ENCODE results near the gene SYT2. TPM values are rescaled to one million over a fixed set of nuclear protein-coding genes. Genes with fewer than 3 reads are reported as not detected.

Gene SYT2
- total RNA-seq, 1 experiment from 2014 or later: 12.1 TPM

DNA sequence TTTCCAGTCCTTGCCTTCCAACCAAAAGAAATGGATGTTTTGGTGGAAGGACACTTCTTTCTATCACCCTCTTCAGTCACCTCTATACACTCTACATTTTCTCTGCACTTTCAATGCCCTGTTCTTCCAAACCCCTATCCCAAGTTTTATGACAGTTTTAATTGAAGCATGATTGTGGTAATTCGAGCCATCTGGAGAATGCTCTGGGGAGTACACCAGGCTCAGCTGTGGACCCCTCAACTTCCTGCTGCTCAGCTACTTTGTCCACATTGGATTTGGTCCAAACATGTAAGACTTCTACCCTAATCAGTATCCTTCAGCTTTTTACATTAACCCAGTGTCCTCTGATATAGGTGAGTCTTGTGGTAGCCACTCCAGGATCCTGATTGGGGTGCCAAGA is 129.6 kb downstream of the SYT2 start (continued):
- no peak for TF ChIP-seq IRF2 (CRISPR knock-in tag; IDR thresholded peaks at IDR 0.05; ENCODE audit: borderline replicate concordance, low read depth)
- TF ChIP-seq NR1H2 (CRISPR knock-in tag; IDR thresholded peaks at IDR 0.05): no peak

DNA sequence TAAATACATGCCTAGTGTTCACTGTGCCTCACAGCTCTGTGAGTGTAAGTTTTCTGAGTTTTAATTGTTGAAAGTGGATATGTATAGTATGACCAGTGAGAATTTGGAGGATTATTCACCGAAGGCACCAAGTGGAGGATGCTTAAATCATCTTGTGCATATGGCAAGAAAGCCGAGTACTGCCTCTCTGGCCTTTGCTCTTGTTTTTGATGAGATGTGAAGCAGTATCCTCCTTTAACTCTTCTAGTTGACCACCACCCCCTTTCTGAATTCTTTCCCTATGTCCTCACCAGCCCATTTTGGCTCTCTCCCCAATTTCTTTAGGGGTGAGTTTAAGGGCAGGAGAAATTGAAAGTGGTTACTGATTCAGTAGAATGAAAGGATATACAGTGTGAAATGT is 130.4 kb downstream of the SYT2 start:
- CTCF ChIA-PET: interaction anchor here (0.9 to 1.8 kb wide), 3 partner anchors 18 to 81 kb away, joined by 3 to 4 read pairs (median 3); no protein-coding TSS in a partner anchor
- Mint-ChIP-seq H3K4me3 (no peak overlapping the region), H3K27ac (no peak overlapping the region), H3K4me1 (peaks cover 37% of the 10 kb centered on the region), H3K27me3 (ENCODE audit: low read depth) (no peaks in the 10 kb centered on the region), H3K36me3 (no peaks in the 10 kb centered on the region; the same call in 1 of the 2 replicates), H3K9me3 (no peaks in the 10 kb centered on the region)
- no peak for ATAC-seq
- no peak for TF ChIP-seq EMX1 (CRISPR knock-in tag; IDR thresholded peaks at IDR 0.05)
- no peak for TF ChIP-seq NR1H2 (CRISPR knock-in tag; IDR thresholded peaks at IDR 0.05)
- no peak for TF ChIP-seq RORB (CRISPR knock-in tag; IDR thresholded peaks at IDR 0.05)
- TF ChIP-seq, protein P1, sequence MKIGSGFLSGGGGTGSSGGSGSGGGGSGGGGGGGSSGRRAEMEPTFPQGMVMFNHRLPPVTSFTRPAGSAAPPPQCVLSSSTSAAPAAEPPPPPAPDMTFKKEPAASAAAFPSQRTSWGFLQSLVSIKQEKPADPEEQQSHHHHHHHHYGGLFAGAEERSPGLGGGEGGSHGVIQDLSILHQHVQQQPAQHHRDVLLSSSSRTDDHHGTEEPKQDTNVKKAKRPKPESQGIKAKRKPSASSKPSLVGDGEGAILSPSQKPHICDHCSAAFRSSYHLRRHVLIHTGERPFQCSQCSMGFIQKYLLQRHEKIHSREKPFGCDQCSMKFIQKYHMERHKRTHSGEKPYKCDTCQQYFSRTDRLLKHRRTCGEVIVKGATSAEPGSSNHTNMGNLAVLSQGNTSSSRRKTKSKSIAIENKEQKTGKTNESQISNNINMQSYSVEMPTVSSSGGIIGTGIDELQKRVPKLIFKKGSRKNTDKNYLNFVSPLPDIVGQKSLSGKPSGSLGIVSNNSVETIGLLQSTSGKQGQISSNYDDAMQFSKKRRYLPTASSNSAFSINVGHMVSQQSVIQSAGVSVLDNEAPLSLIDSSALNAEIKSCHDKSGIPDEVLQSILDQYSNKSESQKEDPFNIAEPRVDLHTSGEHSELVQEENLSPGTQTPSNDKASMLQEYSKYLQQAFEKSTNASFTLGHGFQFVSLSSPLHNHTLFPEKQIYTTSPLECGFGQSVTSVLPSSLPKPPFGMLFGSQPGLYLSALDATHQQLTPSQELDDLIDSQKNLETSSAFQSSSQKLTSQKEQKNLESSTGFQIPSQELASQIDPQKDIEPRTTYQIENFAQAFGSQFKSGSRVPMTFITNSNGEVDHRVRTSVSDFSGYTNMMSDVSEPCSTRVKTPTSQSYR (CRISPR knock-in tag; IDR thresholded peaks at IDR 0.05): no peak
- TF ChIP-seq NFATC4 (CRISPR knock-in tag; IDR thresholded peaks at IDR 0.05): no peak
- no peak for TF ChIP-seq ZNF263 (CRISPR knock-in tag; IDR thresholded peaks at IDR 0.05; ENCODE audit: low read depth)
- TF ChIP-seq, protein P2, sequence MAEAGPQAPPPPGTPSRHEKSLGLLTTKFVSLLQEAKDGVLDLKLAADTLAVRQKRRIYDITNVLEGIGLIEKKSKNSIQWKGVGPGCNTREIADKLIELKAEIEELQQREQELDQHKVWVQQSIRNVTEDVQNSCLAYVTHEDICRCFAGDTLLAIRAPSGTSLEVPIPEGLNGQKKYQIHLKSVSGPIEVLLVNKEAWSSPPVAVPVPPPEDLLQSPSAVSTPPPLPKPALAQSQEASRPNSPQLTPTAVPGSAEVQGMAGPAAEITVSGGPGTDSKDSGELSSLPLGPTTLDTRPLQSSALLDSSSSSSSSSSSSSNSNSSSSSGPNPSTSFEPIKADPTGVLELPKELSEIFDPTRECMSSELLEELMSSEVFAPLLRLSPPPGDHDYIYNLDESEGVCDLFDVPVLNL (CRISPR knock-in tag; IDR thresholded peaks at IDR 0.05; ENCODE audit: borderline replicate concordance, low read depth): no peak
- no peak for TF ChIP-seq MYBL2 (CRISPR knock-in tag; IDR thresholded peaks at IDR 0.05)
- POLR2A ChIA-PET: no interaction called here
- DNase-seq (ENCODE audit: low spot score): no peak

DNA sequence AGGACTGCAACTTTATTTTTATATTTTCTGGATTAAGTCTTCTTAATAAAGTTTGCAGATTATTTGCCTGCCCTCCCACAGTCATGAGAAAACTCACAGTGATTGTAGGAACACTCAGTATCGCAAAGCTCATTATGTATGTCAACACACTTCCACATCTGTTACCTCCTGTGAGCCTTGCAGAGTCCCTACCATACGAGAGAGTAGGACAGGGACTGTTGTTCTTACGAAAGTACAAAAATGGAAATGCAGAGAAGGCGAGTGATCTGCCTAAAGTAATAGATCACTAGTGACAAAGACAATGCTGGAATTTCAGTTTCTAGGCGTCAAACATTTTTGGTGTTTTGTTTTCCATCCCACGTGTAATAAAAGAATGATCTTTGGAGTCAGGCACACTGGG is 131.7 kb downstream of the SYT2 start:
- POLR2A ChIA-PET: interaction anchor here (0.5 kb wide), 1 partner anchor 241 kb away, joined by 4 read pairs; no protein-coding TSS in a partner anchor
- ATAC-seq: peak; percentile 8; the same call in 1 of the 2 replicates
- TF ChIP-seq, protein P3, sequence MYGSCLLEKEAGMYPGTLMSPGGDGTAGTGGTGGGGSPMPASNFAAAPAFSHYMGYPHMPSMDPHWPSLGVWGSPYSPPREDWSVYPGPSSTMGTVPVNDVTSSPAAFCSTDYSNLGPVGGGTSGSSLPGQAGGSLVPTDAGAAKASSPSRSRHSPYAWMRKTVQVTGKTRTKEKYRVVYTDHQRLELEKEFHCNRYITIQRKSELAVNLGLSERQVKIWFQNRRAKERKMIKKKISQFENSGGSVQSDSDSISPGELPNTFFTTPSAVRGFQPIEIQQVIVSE (CRISPR knock-in tag; IDR thresholded peaks at IDR 0.05; ENCODE audit: borderline replicate concordance): no peak
- TF ChIP-seq, protein P4, sequence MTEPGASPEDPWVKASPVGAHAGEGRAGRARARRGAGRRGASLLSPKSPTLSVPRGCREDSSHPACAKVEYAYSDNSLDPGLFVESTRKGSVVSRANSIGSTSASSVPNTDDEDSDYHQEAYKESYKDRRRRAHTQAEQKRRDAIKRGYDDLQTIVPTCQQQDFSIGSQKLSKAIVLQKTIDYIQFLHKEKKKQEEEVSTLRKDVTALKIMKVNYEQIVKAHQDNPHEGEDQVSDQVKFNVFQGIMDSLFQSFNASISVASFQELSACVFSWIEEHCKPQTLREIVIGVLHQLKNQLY (CRISPR knock-in tag; IDR thresholded peaks at IDR 0.05): no peak
- no peak for TF ChIP-seq RORB (CRISPR knock-in tag; IDR thresholded peaks at IDR 0.05)
- TF ChIP-seq TEAD4 (CRISPR knock-in tag; IDR thresholded peaks at IDR 0.05): no peak
- TF ChIP-seq, protein P5, sequence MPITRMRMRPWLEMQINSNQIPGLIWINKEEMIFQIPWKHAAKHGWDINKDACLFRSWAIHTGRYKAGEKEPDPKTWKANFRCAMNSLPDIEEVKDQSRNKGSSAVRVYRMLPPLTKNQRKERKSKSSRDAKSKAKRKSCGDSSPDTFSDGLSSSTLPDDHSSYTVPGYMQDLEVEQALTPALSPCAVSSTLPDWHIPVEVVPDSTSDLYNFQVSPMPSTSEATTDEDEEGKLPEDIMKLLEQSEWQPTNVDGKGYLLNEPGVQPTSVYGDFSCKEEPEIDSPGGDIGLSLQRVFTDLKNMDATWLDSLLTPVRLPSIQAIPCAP (CRISPR knock-in tag; IDR thresholded peaks at IDR 0.05): no peak
- TF ChIP-seq, protein P6, sequence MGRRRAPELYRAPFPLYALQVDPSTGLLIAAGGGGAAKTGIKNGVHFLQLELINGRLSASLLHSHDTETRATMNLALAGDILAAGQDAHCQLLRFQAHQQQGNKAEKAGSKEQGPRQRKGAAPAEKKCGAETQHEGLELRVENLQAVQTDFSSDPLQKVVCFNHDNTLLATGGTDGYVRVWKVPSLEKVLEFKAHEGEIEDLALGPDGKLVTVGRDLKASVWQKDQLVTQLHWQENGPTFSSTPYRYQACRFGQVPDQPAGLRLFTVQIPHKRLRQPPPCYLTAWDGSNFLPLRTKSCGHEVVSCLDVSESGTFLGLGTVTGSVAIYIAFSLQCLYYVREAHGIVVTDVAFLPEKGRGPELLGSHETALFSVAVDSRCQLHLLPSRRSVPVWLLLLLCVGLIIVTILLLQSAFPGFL (CRISPR knock-in tag; IDR thresholded peaks at IDR 0.05; ENCODE audit: borderline replicate concordance): no peak
- TF ChIP-seq, protein P7, sequence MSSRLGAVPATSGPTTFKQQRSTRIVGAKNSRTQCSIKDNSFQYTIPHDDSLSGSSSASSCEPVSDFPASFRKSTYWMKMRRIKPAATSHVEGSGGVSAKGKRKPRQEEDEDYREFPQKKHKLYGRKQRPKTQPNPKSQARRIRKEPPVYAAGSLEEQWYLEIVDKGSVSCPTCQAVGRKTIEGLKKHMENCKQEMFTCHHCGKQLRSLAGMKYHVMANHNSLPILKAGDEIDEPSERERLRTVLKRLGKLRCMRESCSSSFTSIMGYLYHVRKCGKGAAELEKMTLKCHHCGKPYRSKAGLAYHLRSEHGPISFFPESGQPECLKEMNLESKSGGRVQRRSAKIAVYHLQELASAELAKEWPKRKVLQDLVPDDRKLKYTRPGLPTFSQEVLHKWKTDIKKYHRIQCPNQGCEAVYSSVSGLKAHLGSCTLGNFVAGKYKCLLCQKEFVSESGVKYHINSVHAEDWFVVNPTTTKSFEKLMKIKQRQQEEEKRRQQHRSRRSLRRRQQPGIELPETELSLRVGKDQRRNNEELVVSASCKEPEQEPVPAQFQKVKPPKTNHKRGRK (CRISPR knock-in tag; IDR thresholded peaks at IDR 0.05; ENCODE audit: borderline replicate concordance): no peak
- TF ChIP-seq, protein P8, sequence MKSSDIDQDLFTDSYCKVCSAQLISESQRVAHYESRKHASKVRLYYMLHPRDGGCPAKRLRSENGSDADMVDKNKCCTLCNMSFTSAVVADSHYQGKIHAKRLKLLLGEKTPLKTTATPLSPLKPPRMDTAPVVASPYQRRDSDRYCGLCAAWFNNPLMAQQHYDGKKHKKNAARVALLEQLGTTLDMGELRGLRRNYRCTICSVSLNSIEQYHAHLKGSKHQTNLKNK (CRISPR knock-in tag; IDR thresholded peaks at IDR 0.05): no peak
- TF ChIP-seq, protein P9, sequence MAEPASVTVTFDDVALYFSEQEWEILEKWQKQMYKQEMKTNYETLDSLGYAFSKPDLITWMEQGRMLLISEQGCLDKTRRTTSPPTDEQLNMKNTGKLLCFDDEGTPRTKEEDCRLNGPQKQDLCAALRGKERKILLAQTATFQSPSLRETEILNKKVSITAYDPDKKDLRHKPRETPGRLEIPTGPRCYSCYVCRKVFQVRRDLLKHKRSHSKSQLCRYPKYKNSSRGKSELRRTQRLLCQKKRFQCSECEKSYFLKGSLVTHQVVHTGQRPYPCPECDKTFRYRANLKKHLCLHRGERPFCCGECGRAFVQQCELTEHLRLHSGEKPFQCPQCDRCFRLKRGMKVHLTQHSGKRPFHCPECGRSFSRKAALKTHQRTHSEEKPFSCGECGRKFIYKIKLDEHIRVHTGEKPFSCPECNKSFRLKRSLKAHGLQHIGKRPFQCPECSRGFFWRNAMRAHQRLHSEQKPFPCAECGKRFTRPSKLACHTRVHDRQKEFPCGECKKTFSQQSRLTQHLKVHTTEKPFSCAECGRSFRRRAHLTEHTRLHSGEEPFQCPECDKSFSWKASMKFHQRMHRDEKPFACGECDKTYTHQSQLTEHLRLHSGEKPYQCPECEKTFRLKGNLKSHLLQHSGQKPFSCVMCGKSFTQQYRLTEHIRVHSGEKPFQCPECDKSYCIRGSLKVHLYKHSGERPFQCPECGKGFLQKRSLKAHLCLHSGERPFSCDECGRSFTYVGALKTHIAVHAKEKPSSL (CRISPR knock-in tag; conservative IDR thresholded peaks at IDR 0.05): no peak

More for the DNA sequence above, 131.7 kb downstream of the SYT2 start:
- Mint-ChIP-seq H3K4me1 (peaks cover 40% of the 10 kb centered on the region), H3K9me3 (no peaks in the 10 kb centered on the region), H3K36me3 (no peaks in the 10 kb centered on the region; the same call in 1 of the 2 replicates), H3K4me3 (no peak overlapping the region), H3K27ac (peak overlapping the region; percentile 78), H3K27me3 (ENCODE audit: low read depth) (no peaks in the 10 kb centered on the region)
- CTCF ChIA-PET: interaction anchor here (0.6 to 2.9 kb wide), 12 partner anchors 9 to 423 kb away, joined by 3 to 25 read pairs (median 4); no protein-coding TSS in a partner anchor
- DNase-seq (ENCODE audit: low spot score): no peak

Data from WTC11 (cell line).